ENCODE measurements around the gene DGCR8. TPM values are rescaled to one million over a fixed set of nuclear protein-coding genes. Genes with fewer than 3 reads are reported as not detected.
A peak's percentile ranks its signal among the peaks of the same experiment; 100 is the strongest.

Gene DGCR8
- total and polyA plus RNA-seq, 10 donors, result 7.8 to 62.7 (median 31.4) TPM

DNA sequence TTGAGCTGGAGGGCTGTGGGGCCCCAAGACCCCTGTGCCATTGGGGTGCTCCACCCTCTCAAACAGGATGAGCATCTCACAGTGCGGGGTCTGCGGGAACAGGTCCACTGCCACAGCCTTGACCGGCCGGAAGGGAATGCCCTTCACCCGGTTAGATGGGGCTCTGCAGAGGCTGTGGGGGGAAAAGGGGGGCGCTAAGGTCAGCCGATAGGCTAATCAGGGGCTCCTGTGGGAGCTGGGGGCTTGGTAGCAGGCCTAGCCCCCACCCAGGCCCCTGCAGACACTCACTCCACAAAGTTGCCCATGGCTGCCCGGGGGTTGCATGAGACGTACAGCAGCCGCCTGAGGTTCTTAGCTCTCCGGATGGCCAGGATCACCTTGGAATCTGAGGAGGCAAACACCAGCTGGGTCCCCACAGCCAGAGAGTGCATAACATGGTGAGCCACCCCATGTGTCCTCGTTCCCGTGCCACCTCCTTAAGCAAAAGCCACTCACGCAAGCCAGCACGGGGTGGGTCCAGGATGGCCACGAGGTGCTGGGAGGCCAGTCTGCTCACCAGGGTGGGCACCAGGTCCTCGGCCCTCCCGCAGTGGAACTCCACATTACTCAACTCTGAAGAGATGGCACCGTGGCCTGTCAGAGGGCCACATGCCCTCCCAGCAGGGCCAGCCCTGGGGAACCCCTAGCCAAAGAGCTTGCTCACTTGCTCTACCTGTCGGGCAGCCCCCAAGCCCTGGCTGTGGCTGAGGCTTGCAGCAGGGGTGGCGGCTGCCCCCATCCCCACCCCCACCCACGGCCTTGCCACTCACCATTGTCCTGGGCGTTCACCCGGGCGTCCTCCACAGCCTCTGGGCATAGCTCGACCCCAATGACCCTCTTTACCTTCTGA, 32.8 kb downstream of the DGCR8 start:
- no peaks in the 10 kb centered on the region for H3K27me3 ChIP-seq (replicated peaks in 1 of 7)
- no peak overlapping the region for H3K4me3 ChIP-seq
- TF ChIP-seq POLR2A (IDR thresholded peaks at IDR 0.05), result no peak
- TF ChIP-seq, protein P1, sequence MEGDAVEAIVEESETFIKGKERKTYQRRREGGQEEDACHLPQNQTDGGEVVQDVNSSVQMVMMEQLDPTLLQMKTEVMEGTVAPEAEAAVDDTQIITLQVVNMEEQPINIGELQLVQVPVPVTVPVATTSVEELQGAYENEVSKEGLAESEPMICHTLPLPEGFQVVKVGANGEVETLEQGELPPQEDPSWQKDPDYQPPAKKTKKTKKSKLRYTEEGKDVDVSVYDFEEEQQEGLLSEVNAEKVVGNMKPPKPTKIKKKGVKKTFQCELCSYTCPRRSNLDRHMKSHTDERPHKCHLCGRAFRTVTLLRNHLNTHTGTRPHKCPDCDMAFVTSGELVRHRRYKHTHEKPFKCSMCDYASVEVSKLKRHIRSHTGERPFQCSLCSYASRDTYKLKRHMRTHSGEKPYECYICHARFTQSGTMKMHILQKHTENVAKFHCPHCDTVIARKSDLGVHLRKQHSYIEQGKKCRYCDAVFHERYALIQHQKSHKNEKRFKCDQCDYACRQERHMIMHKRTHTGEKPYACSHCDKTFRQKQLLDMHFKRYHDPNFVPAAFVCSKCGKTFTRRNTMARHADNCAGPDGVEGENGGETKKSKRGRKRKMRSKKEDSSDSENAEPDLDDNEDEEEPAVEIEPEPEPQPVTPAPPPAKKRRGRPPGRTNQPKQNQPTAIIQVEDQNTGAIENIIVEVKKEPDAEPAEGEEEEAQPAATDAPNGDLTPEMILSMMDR (IDR thresholded peaks at IDR 0.05 in 8 of 11, conservative IDR thresholded peaks at IDR 0.05 in 3 of 11), result no peak
- TF ChIP-seq POLR2AphosphoS5 (IDR thresholded peaks at IDR 0.05), result peak in 2 of 3 donors; percentile 43 to 67
- peak overlapping the region in 6 of 8 donors; percentile 33 to 93 (median 41) for H3K27ac ChIP-seq
- no peaks in the 10 kb centered on the region for H3K9me3 ChIP-seq
- H3K36me3 ChIP-seq, result peaks cover 0 to 82% (median 77%) of the 10 kb centered on the region in 6 donors
- peak; percentile 77 for DNase-seq
- intact Hi-C loops (cut with DNase I; ENCODE audit: low total_unique reads), result no loop called here
- WGBS, 5 donors, result 77 to 90% (median 80%) methylated on average over 20 to 26 of the region's 26 CpGs
- peaks cover 18 to 64% (median 56%) of the 10 kb centered on the region in 6 donors for H3K4me1 ChIP-seq

DNA sequence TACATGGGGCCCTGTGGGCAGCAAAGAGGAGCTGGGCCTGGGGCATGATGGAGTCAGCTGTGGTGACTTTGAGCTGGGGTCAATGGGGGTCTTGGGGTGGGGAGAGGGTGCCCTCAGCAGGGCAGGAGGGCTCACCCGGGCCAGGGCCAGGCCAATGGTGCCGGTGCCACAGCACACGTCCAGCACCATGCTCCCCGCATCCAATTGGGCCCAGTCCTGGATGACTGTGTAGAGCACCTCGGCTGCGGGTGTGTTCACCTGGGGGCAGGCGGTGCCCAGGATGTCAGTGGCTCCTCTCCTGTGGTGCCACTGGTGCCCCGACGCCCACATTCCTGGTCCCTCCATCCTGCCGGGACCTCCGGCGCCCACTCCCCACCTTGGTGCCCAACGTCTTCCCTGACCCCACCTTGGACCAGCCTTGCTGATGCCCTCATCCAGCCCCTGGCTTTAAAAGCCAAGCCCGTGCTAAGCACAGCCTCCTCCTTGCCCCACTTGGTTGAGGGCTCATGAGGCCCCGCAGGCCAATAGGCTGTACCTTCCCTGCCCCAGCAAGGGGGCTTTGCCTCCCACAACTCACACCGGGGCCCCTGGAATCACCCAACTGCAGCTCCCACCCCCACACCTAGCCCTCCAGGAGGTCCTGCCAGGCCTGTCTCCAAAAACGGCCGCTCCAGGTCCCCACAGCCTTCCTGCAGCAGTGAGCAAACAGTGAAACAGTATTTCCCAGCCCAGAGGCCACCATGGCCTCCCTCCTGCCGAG, 33.7 kb downstream of the DGCR8 start:
- Histone ChIP-seq H3K4me1 (peaks cover 26 to 72% (median 65%) of the 10 kb centered on the region in 6 donors), H3K27me3 (replicated peaks in 1 of 7) (no peaks in the 10 kb centered on the region), H3K9me3 (no peaks in the 10 kb centered on the region), H3K36me3 (peaks cover 0 to 74% (median 69%) of the 10 kb centered on the region in 6 donors), H3K27ac (peak overlapping the region in 5 of 8 donors; percentile 33 to 93 (median 48)), H3K4me3 (no peak overlapping the region)
- WGBS, 5 donors, result 85 to 96% (median 90%) methylated on average over 12 to 19 of the region's 19 CpGs
- TF ChIP-seq, protein P1 (IDR thresholded peaks at IDR 0.05 in 8 of 11, conservative IDR thresholded peaks at IDR 0.05 in 3 of 11), result no peak
- TF ChIP-seq POLR2AphosphoS5 (IDR thresholded peaks at IDR 0.05), result peak in 1 of 3 donors; percentile 54
- peak; percentile 76 for DNase-seq
- intact Hi-C loops (cut with DNase I; ENCODE audit: low total_unique reads), result no loop called here

DNA sequence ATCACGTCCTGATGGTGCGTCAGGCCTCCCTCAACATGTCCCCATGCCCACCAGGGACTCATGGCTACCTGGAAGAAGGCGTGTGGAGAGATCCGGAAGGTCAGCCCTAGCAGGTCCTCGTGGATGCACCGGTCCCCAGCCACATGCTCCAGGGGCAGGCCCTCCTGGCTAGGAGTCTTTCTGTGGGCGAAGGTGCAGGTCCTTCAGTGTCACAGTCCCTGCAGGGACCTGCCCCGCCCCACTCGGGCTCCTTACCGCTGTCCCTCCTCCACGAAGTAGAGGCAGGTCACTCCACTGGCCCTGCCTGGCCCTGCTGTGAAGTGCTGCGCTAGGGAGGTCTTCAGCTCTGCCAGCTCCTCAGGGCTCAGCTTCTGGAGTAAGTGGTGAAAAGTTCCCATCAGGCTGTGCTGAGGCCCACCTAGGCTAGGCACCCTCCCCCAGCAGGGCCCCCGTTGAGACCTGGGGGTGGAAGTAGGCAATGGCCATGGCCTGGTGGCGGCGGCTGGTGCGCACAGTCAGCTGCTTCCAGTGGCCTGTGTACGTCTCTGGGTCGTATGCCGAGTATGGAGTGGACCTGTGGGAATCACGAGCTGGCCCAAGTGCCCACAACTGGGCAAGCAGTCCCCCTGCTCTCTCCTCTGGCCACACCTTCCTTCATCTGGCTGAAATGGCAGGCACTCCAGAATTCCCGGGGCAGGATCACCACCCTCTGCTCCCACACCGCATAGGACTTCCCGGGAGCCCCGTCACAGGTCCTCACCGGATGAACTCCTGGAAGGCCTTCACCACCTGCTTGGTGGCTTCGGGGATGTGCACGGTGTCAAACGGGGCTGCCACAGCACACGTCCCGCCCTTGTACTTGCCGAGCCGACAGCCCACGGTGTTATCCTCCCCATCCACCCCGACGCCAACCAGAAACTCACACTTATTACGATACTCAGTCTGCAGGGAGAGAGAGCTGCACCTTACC, 34.8 kb downstream of the DGCR8 start:
- WGBS, 5 donors, result 92 to 95% (median 94%) methylated on average over 31 to 36 of the region's 36 CpGs
- intact Hi-C loops (cut with DNase I; ENCODE audit: low total_unique reads), result no loop called here
- peak; percentile 79 for DNase-seq
- peak overlapping the region in 1 of 8 donors; percentile 80 for H3K4me3 ChIP-seq
- H3K9me3 ChIP-seq, result no peaks in the 10 kb centered on the region
- H3K36me3 ChIP-seq, result peaks cover 0 to 73% (median 67%) of the 10 kb centered on the region in 6 donors
- H3K27ac ChIP-seq, result peak overlapping the region in 2 of 8 donors; percentile 54 to 93
- no peaks in the 10 kb centered on the region for H3K27me3 ChIP-seq (replicated peaks in 1 of 7)
- peaks cover 29 to 83% (median 76%) of the 10 kb centered on the region in 6 donors for H3K4me1 ChIP-seq
- no peak for TF ChIP-seq POLR2A (IDR thresholded peaks at IDR 0.05)
- TF ChIP-seq POLR2AphosphoS5 (IDR thresholded peaks at IDR 0.05), result peak in 2 of 3 donors; percentile 7 to 53

Data from spleen (tissue), 11 donors.